GM19351 (cell line): ENCODE results near the gene LMNTD1.
"Not testable (repeated sequence)": the region's sequence is repeated elsewhere in the genome, so short reads cannot be mapped to it uniquely, and the experiment has no call there.

ENCODE experiments used
- ATAC-seq: cut with Tn5 transposase; IDR thresholded peaks from one replicate; pipeline ENCODE4 v1.9.1; 2021; ENCODE audit warnings: mild to moderate bottlenecking, moderate library complexity; ENCODE audit not compliant: unreplicated experiment

LMNTD1 gene

GRCh38 chr12:25493682-25494081, 59.4 kb downstream of the LMNTD1 start:
- no peak for ATAC-seq

- ATAC-seq = no peak
These were observed 61.4 kb downstream of the LMNTD1 start for GRCh38 chr12:25491396-25492325.

- not testable (repeated sequence) for ATAC-seq
These were observed 63.9 kb downstream of the LMNTD1 start for GRCh38 chr12:25488956-25489870.

- no peak for ATAC-seq
These were observed 70.5 kb downstream of the LMNTD1 start for GRCh38 chr12:25482625-25483024.

GRCh38 chr12:25480145-25480544, 72.9 kb downstream of the LMNTD1 start:
- no peak for ATAC-seq

GRCh38 chr12:25477217-25477616, 75.9 kb downstream of the LMNTD1 start:
- no peak for ATAC-seq

- no peak for ATAC-seq
These were observed 80.6 kb downstream of the LMNTD1 start for GRCh38 chr12:25472453-25472852.

GRCh38 chr12:25469861-25470260, 83.2 kb downstream of the LMNTD1 start:
- ATAC-seq = no peak

GRCh38 chr12:25469368-25469767, 83.7 kb downstream of the LMNTD1 start:
- no peak for ATAC-seq

- no peak for ATAC-seq
These were observed 89.6 kb downstream of the LMNTD1 start for GRCh38 chr12:25463521-25463920.

GRCh38 chr12:25463005-25463404, 90.1 kb downstream of the LMNTD1 start:
- ATAC-seq = no peak

- peak; percentile 93 for ATAC-seq
These were observed 93.5 kb downstream of the LMNTD1 start for GRCh38 chr12:25459541-25459951.

GRCh38 chr12:25458047-25458552, 95.0 kb downstream of the LMNTD1 start:
- ATAC-seq = no peak

GRCh38 chr12:25456474-25456873, 96.6 kb downstream of the LMNTD1 start:
- no peak for ATAC-seq

- no peak for ATAC-seq
These were observed 97.4 kb downstream of the LMNTD1 start for GRCh38 chr12:25455696-25456095.

- no peak for ATAC-seq
These were observed 104.1 kb downstream of the LMNTD1 start for GRCh38 chr12:25449007-25449406.

GRCh38 chr12:25447046-25447445, 106.0 kb downstream of the LMNTD1 start:
- ATAC-seq = no peak

GRCh38 chr12:25438638-25439037, 114.4 kb downstream of the LMNTD1 start:
- ATAC-seq = no peak

- ATAC-seq = peak; percentile 89
These were observed 116.7 kb downstream of the LMNTD1 start for GRCh38 chr12:25436206-25437030.

- ATAC-seq = no peak
These were observed 117.7 kb downstream of the LMNTD1 start for GRCh38 chr12:25435431-25435830.
